CMK (cell line): ENCODE measurements around the gene IL10RB.
A peak's percentile ranks its signal among the peaks of the same experiment; 100 is the strongest.
"Not testable (repeated sequence)": the region's sequence is repeated elsewhere in the genome, so short reads cannot be mapped to it uniquely, and the experiment has no call there.

Source experiments
- DNase-seq: peaks from one replicate; pipeline ENCODE4 v3.0.0-alpha.2; 2010; ENCODE audit warnings: low read depth

The IL10RB gene

GRCh38 chr21:33241846-33242245 lies 24.3 kb upstream of the IL10RB start:
- DNase-seq, result no peak

- not testable (repeated sequence) for DNase-seq
These were observed 23.3 kb upstream of the IL10RB start for GRCh38 chr21:33242846-33243245.

- no peak for DNase-seq
These were observed 21.9 kb upstream of the IL10RB start for GRCh38 chr21:33244082-33244778.

- DNase-seq, result no peak
These were observed 21.4 kb upstream of the IL10RB start for GRCh38 chr21:33244779-33245105.

GRCh38 chr21:33245289-33245918 lies 20.8 kb upstream of the IL10RB start:
- DNase-seq, result no peak

- DNase-seq, result no peak
These were observed 19.7 kb upstream of the IL10RB start for GRCh38 chr21:33246506-33246905.

- no peak for DNase-seq
These were observed 19.2 kb upstream of the IL10RB start for GRCh38 chr21:33246963-33247362.

- DNase-seq, result peak; percentile 41
These were observed 18.6 kb upstream of the IL10RB start for GRCh38 chr21:33247599-33247998.

GRCh38 chr21:33249331-33250002 lies 16.7 kb upstream of the IL10RB start:
- DNase-seq, result no peak

- DNase-seq, result no peak
These were observed 15.0 kb upstream of the IL10RB start for GRCh38 chr21:33251119-33251518.

GRCh38 chr21:33253382-33253781 lies 12.8 kb upstream of the IL10RB start:
- DNase-seq, result not testable (repeated sequence)

GRCh38 chr21:33254766-33255165 lies 11.4 kb upstream of the IL10RB start:
- DNase-seq, result no peak

- DNase-seq, result no peak
These were observed 10.8 kb upstream of the IL10RB start for GRCh38 chr21:33255404-33255803.

GRCh38 chr21:33256019-33256418 lies 10.1 kb upstream of the IL10RB start:
- DNase-seq, result no peak

- no peak for DNase-seq
These were observed 8.9 kb upstream of the IL10RB start for GRCh38 chr21:33257094-33257803.

- DNase-seq, result no peak
These were observed 7.7 kb upstream of the IL10RB start for GRCh38 chr21:33258475-33258874.

- DNase-seq, result no peak
These were observed 6.7 kb upstream of the IL10RB start for GRCh38 chr21:33259428-33259827.

GRCh38 chr21:33259995-33260394 lies 6.2 kb upstream of the IL10RB start:
- DNase-seq, result no peak

GRCh38 chr21:33261635-33262034 lies 4.5 kb upstream of the IL10RB start:
- no peak for DNase-seq

GRCh38 chr21:33262921-33263320 lies 3.2 kb upstream of the IL10RB start:
- no peak for DNase-seq

- DNase-seq, result no peak
These were observed 1.6 kb upstream of the IL10RB start for GRCh38 chr21:33264561-33264960.

GRCh38 chr21:33265664-33266049 lies 510 bp upstream of the IL10RB start:
- DNase-seq, result peak; percentile 78

GRCh38 chr21:33266789-33267135 lies 595 bp downstream of the IL10RB start:
- DNase-seq, result no peak
